ENCODE data around the gene NRXN3.

DNA sequence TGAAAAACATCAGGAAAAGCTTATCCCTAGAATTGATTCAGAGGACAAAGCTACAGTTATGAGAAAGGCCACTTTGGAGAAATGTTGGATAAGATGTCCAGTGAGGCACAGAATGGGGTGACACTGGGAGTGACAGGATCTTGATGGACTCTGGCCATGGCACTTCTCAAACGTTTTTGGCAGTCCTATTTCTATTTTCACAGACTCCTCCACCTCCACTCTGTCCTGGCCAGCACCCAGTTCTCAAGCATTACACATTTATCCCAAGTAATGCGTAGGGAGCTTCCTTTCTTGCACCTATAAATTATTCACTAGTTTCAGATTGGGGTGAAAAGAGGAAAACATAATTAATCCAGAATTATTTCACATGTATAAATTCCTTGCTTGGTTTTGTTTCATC lies 727.3 kb downstream of the NRXN3 start:
- TF ChIP-seq, protein P1, sequence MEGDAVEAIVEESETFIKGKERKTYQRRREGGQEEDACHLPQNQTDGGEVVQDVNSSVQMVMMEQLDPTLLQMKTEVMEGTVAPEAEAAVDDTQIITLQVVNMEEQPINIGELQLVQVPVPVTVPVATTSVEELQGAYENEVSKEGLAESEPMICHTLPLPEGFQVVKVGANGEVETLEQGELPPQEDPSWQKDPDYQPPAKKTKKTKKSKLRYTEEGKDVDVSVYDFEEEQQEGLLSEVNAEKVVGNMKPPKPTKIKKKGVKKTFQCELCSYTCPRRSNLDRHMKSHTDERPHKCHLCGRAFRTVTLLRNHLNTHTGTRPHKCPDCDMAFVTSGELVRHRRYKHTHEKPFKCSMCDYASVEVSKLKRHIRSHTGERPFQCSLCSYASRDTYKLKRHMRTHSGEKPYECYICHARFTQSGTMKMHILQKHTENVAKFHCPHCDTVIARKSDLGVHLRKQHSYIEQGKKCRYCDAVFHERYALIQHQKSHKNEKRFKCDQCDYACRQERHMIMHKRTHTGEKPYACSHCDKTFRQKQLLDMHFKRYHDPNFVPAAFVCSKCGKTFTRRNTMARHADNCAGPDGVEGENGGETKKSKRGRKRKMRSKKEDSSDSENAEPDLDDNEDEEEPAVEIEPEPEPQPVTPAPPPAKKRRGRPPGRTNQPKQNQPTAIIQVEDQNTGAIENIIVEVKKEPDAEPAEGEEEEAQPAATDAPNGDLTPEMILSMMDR (IDR thresholded peaks at IDR 0.05), result no peak
- no peak for TF ChIP-seq POLR2AphosphoS5 (IDR thresholded peaks at IDR 0.05; ENCODE audit: low read depth, low read length)
- TF ChIP-seq, protein P2, sequence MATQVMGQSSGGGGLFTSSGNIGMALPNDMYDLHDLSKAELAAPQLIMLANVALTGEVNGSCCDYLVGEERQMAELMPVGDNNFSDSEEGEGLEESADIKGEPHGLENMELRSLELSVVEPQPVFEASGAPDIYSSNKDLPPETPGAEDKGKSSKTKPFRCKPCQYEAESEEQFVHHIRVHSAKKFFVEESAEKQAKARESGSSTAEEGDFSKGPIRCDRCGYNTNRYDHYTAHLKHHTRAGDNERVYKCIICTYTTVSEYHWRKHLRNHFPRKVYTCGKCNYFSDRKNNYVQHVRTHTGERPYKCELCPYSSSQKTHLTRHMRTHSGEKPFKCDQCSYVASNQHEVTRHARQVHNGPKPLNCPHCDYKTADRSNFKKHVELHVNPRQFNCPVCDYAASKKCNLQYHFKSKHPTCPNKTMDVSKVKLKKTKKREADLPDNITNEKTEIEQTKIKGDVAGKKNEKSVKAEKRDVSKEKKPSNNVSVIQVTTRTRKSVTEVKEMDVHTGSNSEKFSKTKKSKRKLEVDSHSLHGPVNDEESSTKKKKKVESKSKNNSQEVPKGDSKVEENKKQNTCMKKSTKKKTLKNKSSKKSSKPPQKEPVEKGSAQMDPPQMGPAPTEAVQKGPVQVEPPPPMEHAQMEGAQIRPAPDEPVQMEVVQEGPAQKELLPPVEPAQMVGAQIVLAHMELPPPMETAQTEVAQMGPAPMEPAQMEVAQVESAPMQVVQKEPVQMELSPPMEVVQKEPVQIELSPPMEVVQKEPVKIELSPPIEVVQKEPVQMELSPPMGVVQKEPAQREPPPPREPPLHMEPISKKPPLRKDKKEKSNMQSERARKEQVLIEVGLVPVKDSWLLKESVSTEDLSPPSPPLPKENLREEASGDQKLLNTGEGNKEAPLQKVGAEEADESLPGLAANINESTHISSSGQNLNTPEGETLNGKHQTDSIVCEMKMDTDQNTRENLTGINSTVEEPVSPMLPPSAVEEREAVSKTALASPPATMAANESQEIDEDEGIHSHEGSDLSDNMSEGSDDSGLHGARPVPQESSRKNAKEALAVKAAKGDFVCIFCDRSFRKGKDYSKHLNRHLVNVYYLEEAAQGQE (IDR thresholded peaks at IDR 0.05; ENCODE audit: insufficient read depth in 1 of 2, low read depth in 2 of 2, low read length in 1 of 2), result no peak

Measured in Panc1 (cell line).